GM23338 (cell line): Measurements from ENCODE around the gene CAPN10. TPM values are rescaled to one million over a fixed set of nuclear protein-coding genes. Genes with fewer than 3 reads are reported as not detected.

Source experiments
- ATAC-seq: fragments of 200-7000 bp; cut with Tn5 transposase; 3 replicates; pipeline ENCODE4 v1.9.1; 2020
- DNase-seq: peaks from one replicate; pipeline ENCODE4 v3.0.0-alpha.2; 2015; ENCODE audit warnings: low spot score
- H2AFZ ChIP-seq: fragments of 200-600 bp; sonication (generic); 2 replicates; pipeline ENCODE4 v1.8.0; 2016; ENCODE audit warnings: antibody characterized with exemption, mild to moderate bottlenecking, moderate library complexity
- H3F3A ChIP-seq: fragments of 200-600 bp; sonication (generic); replicated peaks from 2 replicates; pipeline ENCODE4 v1.8.0; 2017; ENCODE audit warnings: antibody characterized with exemption, mixed run types, low read depth
- H3K27ac ChIP-seq: fragments of 200-600 bp; sonication (generic); 2 replicates; pipeline ENCODE4 v1.6.1; 2016; ENCODE audit warnings: low read depth
- H3K27me3 ChIP-seq: fragments of 200-600 bp; sonication (generic); 2 replicates; pipeline ENCODE4 v1.8.0; 2016; ENCODE audit warnings: mild to moderate bottlenecking, mixed run types, moderate library complexity; ENCODE audit not compliant: insufficient read depth
- H3K36me3 ChIP-seq: fragments of 200-600 bp; sonication (generic); 2 replicates; pipeline ENCODE4 v1.8.0; 2016; ENCODE audit warnings: mild to moderate bottlenecking; ENCODE audit not compliant: insufficient read depth
- H3K4me1 ChIP-seq: fragments of 200-600 bp; sonication (generic); 2 replicates; pipeline ENCODE4 v1.8.0; 2016; ENCODE audit warnings: mild to moderate bottlenecking, moderate library complexity; ENCODE audit not compliant: insufficient read depth
- H3K4me2 ChIP-seq: fragments of 200-600 bp; sonication (generic); 2 replicates; pipeline ENCODE4 v1.7.1; 2017; ENCODE audit warnings: mixed run types
- H3K4me3 ChIP-seq: fragments of 200-600 bp; sonication (generic); 2 replicates; pipeline ENCODE4 v1.6.1; 2016; ENCODE audit warnings: mixed run types
- H3K79me2 ChIP-seq: fragments of 200-600 bp; sonication (generic); replicated peaks from 2 replicates; pipeline ENCODE4 v1.8.0; 2017; ENCODE audit warnings: mild to moderate bottlenecking; ENCODE audit not compliant: insufficient read depth
- H3K9me2 ChIP-seq: fragments of 200-600 bp; sonication (generic); 2 replicates; pipeline ENCODE4 v1.8.0; 2017; ENCODE audit not compliant: insufficient read depth
- H4K20me1 ChIP-seq: fragments of 200-600 bp; sonication (generic); replicated peaks from 2 replicates; pipeline ENCODE4 v1.8.0; 2017; ENCODE audit warnings: mild to moderate bottlenecking; ENCODE audit not compliant: insufficient read depth
- H3K27ac Mint-ChIP-seq: 2 replicates; pipeline ENCODE4 v1.8.0; 2020; ENCODE audit warnings: inconsistent platforms, mild to moderate bottlenecking, moderate library complexity, mixed read lengths
- H3K27me3 Mint-ChIP-seq: 3 replicates; pipeline ENCODE4 v1.8.0; 2022; ENCODE audit warnings: low read depth, mild to moderate bottlenecking, moderate library complexity, mixed read lengths, inconsistent platforms; ENCODE audit not compliant: insufficient read depth, poor library complexity
- H3K36me3 Mint-ChIP-seq: 3 replicates; pipeline ENCODE4 v1.8.0; 2021; ENCODE audit warnings: low read depth, mild to moderate bottlenecking, inconsistent platforms, moderate library complexity, mixed read lengths
- H3K4me1 Mint-ChIP-seq: 3 replicates; pipeline ENCODE4 v1.8.0; 2020; ENCODE audit warnings: mild to moderate bottlenecking, inconsistent platforms, mixed read lengths
- H3K4me3 Mint-ChIP-seq: 3 replicates; pipeline ENCODE4 v1.8.0; 2021; ENCODE audit warnings: moderate library complexity, mild to moderate bottlenecking, inconsistent platforms, mixed read lengths
- H3K9me3 Mint-ChIP-seq: 3 replicates; pipeline ENCODE4 v1.8.0; 2020; ENCODE audit warnings: moderate library complexity, mild to moderate bottlenecking, inconsistent platforms, mixed read lengths
- CTCF ChIP-seq, 2 experiments: fragments of 200-600 bp in 1 of 2; sonication (generic) in 1 of 2; conservative IDR thresholded peaks; 2 replicates each; pipeline versions ENCODE4 v1.5.1 to v1.6.1; 2016 to 2017; ENCODE audit warnings: antibody characterized with exemption in 2 of 2, low read depth in 2 of 2, mild to moderate bottlenecking in 2 of 2, moderate library complexity in 1 of 2
- EZH2 ChIP-seq: fragments of 200-600 bp; sonication (generic); IDR thresholded peaks from one replicate; pipeline ENCODE4 v1.8.0; 2017; ENCODE audit warnings: antibody characterized with exemption, mild to moderate bottlenecking, low read depth; ENCODE audit not compliant: unreplicated experiment
- EZH2phosphoT487 ChIP-seq: fragments of 200-600 bp; sonication (generic); IDR thresholded peaks from one replicate; pipeline ENCODE4 v1.8.1; 2018; ENCODE audit warnings: antibody characterized with exemption; ENCODE audit not compliant: unreplicated experiment
- JUNB ChIP-seq: IDR thresholded peaks from one replicate; pipeline ENCODE4 v1.6.1; 2016; ENCODE audit warnings: antibody characterized with exemption; ENCODE audit not compliant: unreplicated experiment
- NANOG ChIP-seq: IDR thresholded peaks from 2 replicates; pipeline ENCODE4 v1.6.1; 2016; ENCODE audit warnings: antibody characterized with exemption, borderline replicate concordance
- POLR2AphosphoS5 ChIP-seq: IDR thresholded peaks from 2 replicates; pipeline ENCODE4 v1.6.1; 2016; ENCODE audit warnings: antibody characterized with exemption, low read depth
- ZNF114 ChIP-seq: fragments of 250-450 bp; sonication (Bioruptor Pico); IDR thresholded peaks from 2 replicates; pipeline ENCODE4 v1.5.0; 2020; ENCODE audit warnings: mild to moderate bottlenecking, moderate library complexity
- ZNF331 ChIP-seq: fragments of 250-450 bp; sonication (Bioruptor Pico); IDR thresholded peaks from 2 replicates; pipeline ENCODE4 v1.5.0; 2020; ENCODE audit warnings: low read depth, mild to moderate bottlenecking, moderate library complexity
- ZNF462 ChIP-seq: fragments of 250-450 bp; sonication (Bioruptor Pico); IDR thresholded peaks from 2 replicates; pipeline ENCODE4 v1.5.0; 2020; ENCODE audit warnings: mild to moderate bottlenecking, moderate library complexity
- polyA plus RNA-seq: library from polyadenylated mRNA; unstranded; fragments of >200 nt; fragmentation: Nextera tagmentation; extraction: Ambion mirVana; gene quantifications from 2 replicates; pipeline ENCODE4 v1.2.1, GENCODE V29; 2016
- total RNA-seq: library from RNA; depleted of rRNA; stranded (reverse); fragments of >200 nt; shearing (Covaris generic); gene quantifications from 2 replicates; pipeline ENCODE4 v1.2.3, GENCODE V29; 2014
- TF ChIP-seq, protein P1 (sequence below): IDR thresholded peaks from 2 replicates; pipeline ENCODE4 v1.6.1; 2016; ENCODE audit warnings: antibody characterized with exemption
- TF ChIP-seq, protein P2 (sequence below): IDR thresholded peaks from one replicate; pipeline ENCODE4 v1.6.1; 2018; ENCODE audit warnings: antibody characterized with exemption; ENCODE audit not compliant: unreplicated experiment

CAPN10 gene
- total and polyA plus RNA-seq, 2 experiments from 2014 or later: 30.2 to 59.8 TPM

GRCh38 chr2:240632306-240632721 lies 45.8 kb downstream of the CAPN10 start (continued):
- TF ChIP-seq JUNB: no peak
- no peak for TF ChIP-seq EZH2phosphoT487
- no peak for TF ChIP-seq ZNF331
- no peak for TF ChIP-seq NANOG
- TF ChIP-seq EZH2: no peak

DNA sequence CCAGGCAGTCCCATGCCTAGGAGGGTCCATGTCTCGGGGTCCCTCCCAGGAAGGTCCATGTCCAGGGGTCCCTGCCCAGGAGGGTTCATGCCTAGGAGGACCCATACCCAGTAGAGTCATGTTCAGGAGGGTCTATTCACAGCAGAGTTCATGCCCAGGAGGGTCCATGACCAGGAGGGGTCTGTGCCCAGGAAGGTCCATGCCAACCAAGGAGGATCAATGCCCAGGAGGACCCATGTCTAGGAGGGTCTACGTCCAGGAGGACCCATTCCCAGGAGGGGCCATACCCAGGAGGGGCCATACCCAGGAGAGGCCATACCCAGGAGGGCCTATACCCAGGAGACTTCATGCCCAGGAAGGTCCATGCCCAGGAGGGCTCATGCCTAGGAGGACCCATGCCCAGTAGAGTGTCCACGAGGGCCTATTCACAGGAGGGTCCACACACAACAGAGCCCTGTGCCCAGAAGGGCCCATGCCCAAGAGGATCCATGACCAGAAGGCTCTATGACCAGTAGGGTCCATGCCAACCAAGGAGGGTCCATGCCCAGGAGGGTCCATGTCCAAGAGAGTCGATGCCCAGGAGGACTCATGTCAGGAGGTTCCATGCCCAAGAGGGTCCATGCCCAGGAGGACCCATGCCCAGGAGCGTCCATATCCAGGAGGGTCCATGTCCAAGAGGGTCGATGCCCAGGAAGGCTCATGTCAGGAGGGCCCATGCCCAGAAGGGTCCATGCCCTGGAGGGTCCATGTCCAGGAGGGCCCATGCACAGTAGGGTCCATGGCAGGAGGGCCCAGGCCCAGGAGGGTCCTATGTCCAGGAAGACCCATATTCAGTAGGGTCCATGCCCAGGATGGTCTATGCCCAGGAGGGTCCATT lies 48.8 kb downstream of the CAPN10 start:
- Histone ChIP-seq H3F3A (no peaks in the 10 kb centered on the region), H3K79me2 (no peaks in the 10 kb centered on the region), H4K20me1 (no peaks in the 10 kb centered on the region), H3K9me2 (no peaks in the 10 kb centered on the region), H2AFZ (no peak overlapping the region), H3K27ac (no peak overlapping the region), H3K4me3 (no peak overlapping the region), H3K36me3 (no peaks in the 10 kb centered on the region), H3K4me2 (no peak overlapping the region), H3K4me1 (no peaks in the 10 kb centered on the region), H3K27me3 (no peaks in the 10 kb centered on the region)
- H3K4me1 Mint-ChIP-seq: no peaks in the 10 kb centered on the region
- H3K4me3 Mint-ChIP-seq: no peak overlapping the region
- H3K27ac Mint-ChIP-seq: no peak overlapping the region
- peaks cover 11% of the 10 kb centered on the region for H3K27me3 Mint-ChIP-seq
- ATAC-seq: no peak
- H3K36me3 Mint-ChIP-seq: peaks cover 11% of the 10 kb centered on the region
- H3K9me3 Mint-ChIP-seq: peaks cover 52% of the 10 kb centered on the region
- no peak for DNase-seq
- TF ChIP-seq, protein P1, sequence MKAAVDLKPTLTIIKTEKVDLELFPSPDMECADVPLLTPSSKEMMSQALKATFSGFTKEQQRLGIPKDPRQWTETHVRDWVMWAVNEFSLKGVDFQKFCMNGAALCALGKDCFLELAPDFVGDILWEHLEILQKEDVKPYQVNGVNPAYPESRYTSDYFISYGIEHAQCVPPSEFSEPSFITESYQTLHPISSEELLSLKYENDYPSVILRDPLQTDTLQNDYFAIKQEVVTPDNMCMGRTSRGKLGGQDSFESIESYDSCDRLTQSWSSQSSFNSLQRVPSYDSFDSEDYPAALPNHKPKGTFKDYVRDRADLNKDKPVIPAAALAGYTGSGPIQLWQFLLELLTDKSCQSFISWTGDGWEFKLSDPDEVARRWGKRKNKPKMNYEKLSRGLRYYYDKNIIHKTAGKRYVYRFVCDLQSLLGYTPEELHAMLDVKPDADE: no peak
- TF ChIP-seq ZNF114 (CRISPR knock-in tag): no peak
- no peak for TF ChIP-seq NANOG
- TF ChIP-seq CTCF (conservative IDR thresholded peaks at IDR 0.05; ENCODE audit: low read depth in 2 of 2): no peak
- TF ChIP-seq, protein P2, sequence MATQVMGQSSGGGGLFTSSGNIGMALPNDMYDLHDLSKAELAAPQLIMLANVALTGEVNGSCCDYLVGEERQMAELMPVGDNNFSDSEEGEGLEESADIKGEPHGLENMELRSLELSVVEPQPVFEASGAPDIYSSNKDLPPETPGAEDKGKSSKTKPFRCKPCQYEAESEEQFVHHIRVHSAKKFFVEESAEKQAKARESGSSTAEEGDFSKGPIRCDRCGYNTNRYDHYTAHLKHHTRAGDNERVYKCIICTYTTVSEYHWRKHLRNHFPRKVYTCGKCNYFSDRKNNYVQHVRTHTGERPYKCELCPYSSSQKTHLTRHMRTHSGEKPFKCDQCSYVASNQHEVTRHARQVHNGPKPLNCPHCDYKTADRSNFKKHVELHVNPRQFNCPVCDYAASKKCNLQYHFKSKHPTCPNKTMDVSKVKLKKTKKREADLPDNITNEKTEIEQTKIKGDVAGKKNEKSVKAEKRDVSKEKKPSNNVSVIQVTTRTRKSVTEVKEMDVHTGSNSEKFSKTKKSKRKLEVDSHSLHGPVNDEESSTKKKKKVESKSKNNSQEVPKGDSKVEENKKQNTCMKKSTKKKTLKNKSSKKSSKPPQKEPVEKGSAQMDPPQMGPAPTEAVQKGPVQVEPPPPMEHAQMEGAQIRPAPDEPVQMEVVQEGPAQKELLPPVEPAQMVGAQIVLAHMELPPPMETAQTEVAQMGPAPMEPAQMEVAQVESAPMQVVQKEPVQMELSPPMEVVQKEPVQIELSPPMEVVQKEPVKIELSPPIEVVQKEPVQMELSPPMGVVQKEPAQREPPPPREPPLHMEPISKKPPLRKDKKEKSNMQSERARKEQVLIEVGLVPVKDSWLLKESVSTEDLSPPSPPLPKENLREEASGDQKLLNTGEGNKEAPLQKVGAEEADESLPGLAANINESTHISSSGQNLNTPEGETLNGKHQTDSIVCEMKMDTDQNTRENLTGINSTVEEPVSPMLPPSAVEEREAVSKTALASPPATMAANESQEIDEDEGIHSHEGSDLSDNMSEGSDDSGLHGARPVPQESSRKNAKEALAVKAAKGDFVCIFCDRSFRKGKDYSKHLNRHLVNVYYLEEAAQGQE: no peak
- no peak for TF ChIP-seq ZNF462 (CRISPR knock-in tag)
- no peak for TF ChIP-seq POLR2AphosphoS5
- TF ChIP-seq ZNF331: no peak
- no peak for TF ChIP-seq JUNB
- no peak for TF ChIP-seq EZH2phosphoT487
- TF ChIP-seq EZH2: no peak
